Activated CD4-positive, alpha-beta T cell treated with anti-CD3 and anti-CD28 coated beads, Interleukin-2, Interleukin-6, amounts not matched to agents 100 ng/mL and 50 ng/mL, durations not matched to agents 16 hours and 8 hours (primary cell): ENCODE data around the gene SLC35E2B.

Source experiments
- DNase-seq: peaks from one replicate; pipeline ENCODE4 v3.0.0-alpha.2; 2020

Gene SLC35E2B

GRCh38 chr1:1623181-1623630 lies 69.4 kb downstream of the SLC35E2B start:
- DNase-seq = no peak

GRCh38 chr1:1622788-1623094 lies 69.9 kb downstream of the SLC35E2B start:
- no peak for DNase-seq

- no peak for DNase-seq
These were observed 70.4 kb downstream of the SLC35E2B start for GRCh38 chr1:1622010-1622787.

- no peak for DNase-seq
These were observed 71.2 kb downstream of the SLC35E2B start for GRCh38 chr1:1621173-1622009.

GRCh38 chr1:1620433-1621139 lies 72.0 kb downstream of the SLC35E2B start:
- no peak for DNase-seq

- DNase-seq = no peak
These were observed 72.7 kb downstream of the SLC35E2B start for GRCh38 chr1:1619917-1620361.

- DNase-seq = no peak
These were observed 74.1 kb downstream of the SLC35E2B start for GRCh38 chr1:1618396-1619068.

GRCh38 chr1:1617925-1618324 lies 74.7 kb downstream of the SLC35E2B start:
- no peak for DNase-seq

- no peak for DNase-seq
These were observed 75.1 kb downstream of the SLC35E2B start for GRCh38 chr1:1617516-1617915.

GRCh38 chr1:1616838-1617237 lies 75.8 kb downstream of the SLC35E2B start:
- DNase-seq = no peak

GRCh38 chr1:1616045-1616790 lies 76.4 kb downstream of the SLC35E2B start:
- peak; percentile 32 for DNase-seq

GRCh38 chr1:1615256-1616044 lies 77.1 kb downstream of the SLC35E2B start, which contains the start of gene MIB2:
MIB2 (plus strand) TSS chr1:1615500; CDS start chr1:1623453, 7,953 bp downstream.
- DNase-seq = peak; percentile 99

GRCh38 chr1:1614954-1615255 lies 77.7 kb downstream of the SLC35E2B start:
- DNase-seq = no peak

- DNase-seq = peak; percentile 55
These were observed 78.2 kb downstream of the SLC35E2B start for GRCh38 chr1:1614204-1614953.

- DNase-seq = no peak
These were observed 79.0 kb downstream of the SLC35E2B start for GRCh38 chr1:1613509-1614082.

GRCh38 chr1:1612104-1612400 lies 80.5 kb downstream of the SLC35E2B start:
- DNase-seq = no peak

GRCh38 chr1:1610796-1611195 lies 81.8 kb downstream of the SLC35E2B start:
- DNase-seq = no peak

- DNase-seq = no peak
These were observed 82.6 kb downstream of the SLC35E2B start for GRCh38 chr1:1609822-1610485.
